ENCODE data around the gene ETV7.
"Not testable (repeated sequence)": the region's sequence is repeated elsewhere in the genome, so short reads cannot be mapped to it uniquely, and the experiment has no call there.

ETV7 gene

DNA sequence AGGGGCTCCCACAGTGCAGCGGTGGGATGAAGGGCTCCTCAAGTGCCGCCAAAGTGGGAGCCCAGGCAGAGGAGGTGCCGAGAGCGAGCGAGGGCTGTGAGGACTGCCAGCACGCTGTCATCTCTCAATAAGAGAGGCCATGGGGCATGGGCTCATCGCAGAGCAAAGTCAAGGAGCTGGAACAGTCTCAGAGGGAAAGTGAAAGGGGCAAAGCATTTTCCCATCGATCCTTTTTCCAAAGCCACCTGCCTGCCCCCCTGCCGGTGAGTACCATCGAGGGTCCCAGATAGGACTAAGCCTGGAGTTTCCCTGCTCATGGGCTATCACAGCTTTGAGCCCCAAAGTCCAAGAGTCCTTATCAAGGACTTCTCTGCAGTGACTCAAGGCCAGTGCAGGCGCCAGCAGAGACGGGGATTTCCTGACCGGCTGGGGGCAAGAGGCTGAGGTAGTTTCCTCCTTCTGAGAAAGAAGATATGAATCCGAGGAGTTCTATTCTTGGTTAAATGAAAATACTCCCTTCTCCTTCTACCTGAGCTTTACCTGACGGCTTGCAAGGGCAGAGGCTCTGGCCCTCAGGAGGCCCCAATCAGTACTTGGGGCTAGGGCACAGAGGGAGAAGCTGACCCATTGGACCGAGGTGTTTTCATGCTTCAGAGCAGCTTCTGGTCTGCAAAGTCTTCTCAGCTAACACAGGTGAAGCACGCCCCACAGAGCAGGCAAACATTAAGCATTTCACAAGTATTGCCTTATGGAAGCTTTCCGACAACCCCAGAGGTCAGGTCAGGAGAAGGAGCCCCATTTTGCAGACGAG lies 22.6 kb downstream of the ETV7 start:
- no peak for DNase-seq (ENCODE audit: low read depth in 2 of 3, low spot score in 1 of 3)

DNA sequence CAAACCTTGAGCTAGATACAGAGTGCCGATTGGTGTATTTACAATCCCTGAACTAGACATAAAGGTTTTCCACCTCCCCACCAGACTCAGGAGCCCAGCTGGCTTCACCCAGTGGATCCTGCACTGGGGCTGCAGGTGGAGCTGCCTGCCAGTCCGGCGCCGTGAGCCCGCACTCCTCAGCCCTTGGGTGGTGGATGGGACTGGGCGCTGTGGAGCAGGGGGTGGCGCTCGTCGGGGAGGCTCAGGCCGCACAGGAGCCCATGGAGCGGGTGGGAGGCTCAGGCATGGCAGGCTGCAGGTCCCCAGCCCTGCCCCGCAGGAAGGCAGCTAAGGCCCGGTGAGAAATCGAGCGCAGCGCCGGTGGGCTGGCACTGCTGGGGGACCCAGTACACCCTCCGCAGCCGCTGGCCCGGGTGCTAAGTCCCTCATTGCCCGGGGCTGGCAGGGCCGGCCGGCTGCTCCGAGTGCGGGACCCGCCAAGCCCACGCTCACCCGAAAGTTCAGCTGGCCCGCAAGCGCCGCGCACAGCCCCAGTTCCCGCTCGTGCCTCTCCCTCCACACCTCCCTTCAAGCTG lies 23.3 kb downstream of the ETV7 start:
- DNase-seq (ENCODE audit: low read depth in 2 of 3, low spot score in 1 of 3): not testable (repeated sequence)

DNA sequence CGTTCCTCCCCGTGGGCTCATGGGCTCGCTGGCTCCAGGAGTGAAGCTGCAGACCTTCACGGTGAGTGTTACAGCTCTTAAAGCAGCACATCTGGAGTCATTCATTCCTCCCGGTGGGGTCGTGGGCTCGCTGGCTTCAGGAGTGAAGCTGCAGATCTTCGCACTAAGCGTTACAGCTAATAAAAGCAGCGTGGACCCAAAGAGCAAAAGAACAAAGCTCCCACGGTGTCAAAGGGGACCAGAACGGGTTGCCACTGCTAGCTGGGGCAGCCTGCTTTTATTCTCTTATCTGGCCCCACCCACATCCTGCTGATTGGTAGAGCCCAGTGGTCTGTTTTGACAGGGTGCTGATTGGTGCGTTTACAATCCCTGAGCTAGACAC lies 24.1 kb downstream of the ETV7 start:
- DNase-seq (ENCODE audit: low read depth in 2 of 3, low spot score in 1 of 3): not testable (repeated sequence)

DNA sequence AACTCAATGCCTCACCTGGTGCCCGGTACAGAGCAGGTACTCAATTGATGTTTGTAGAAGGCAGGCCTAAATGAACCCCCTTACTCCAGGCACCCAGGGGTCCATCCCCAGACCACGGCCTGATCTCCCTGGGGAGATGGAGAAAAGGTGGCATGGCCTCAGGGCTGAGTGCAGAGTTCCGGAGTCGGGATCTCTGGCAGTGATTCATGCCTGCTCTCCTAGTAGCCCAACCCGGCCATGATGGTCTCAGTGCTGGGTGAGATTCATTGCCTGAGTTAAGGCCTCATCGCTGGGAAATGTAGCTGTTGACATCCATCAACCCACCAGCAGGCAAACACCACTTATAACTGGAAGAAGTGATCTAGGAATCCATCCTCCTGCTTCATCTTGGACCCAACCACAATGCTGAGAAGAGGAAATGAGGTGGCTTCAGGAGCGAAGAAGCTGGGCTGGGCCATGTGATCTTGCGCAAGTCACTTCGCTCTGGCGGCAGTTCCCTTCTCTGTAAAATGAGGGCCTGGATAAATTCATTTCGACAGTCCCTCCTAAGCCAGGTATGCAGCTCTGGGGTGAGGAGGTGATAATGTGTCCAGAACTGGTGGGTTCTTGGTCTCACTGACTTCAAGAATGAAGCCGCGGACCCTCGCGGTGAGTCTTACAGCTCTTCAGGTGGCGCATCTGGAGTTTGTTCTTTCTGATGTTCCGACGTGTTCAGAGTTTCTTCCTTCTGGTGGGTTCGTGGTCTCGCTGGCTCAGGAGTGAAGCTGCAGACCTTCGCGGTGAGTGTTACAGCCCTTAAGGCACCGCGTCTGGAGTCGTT lies 24.7 kb downstream of the ETV7 start:
- no peak for DNase-seq (ENCODE audit: low read depth in 2 of 3, low spot score in 1 of 3)

DNA sequence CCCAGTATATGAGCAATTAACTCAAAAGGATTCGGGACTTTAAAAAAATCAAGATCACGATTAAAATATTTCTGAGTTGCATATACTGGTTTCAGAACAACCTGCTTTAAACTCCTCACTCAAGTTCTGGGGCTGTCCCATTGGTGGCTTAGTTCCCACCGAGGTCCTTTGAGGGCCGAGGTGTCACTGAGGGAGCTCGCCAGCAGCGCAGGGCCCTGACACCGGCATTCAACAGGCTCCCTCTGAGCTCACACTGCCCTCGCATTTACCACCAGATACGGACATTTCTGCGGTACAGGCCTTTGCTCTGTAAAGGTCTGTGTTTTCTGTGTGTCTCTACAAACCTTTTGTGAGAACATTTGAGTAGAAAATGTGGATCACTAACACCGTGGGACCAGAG lies 26.4 kb downstream of the ETV7 start:
- no peak for DNase-seq (ENCODE audit: low read depth in 2 of 3, low spot score in 1 of 3)

DNA sequence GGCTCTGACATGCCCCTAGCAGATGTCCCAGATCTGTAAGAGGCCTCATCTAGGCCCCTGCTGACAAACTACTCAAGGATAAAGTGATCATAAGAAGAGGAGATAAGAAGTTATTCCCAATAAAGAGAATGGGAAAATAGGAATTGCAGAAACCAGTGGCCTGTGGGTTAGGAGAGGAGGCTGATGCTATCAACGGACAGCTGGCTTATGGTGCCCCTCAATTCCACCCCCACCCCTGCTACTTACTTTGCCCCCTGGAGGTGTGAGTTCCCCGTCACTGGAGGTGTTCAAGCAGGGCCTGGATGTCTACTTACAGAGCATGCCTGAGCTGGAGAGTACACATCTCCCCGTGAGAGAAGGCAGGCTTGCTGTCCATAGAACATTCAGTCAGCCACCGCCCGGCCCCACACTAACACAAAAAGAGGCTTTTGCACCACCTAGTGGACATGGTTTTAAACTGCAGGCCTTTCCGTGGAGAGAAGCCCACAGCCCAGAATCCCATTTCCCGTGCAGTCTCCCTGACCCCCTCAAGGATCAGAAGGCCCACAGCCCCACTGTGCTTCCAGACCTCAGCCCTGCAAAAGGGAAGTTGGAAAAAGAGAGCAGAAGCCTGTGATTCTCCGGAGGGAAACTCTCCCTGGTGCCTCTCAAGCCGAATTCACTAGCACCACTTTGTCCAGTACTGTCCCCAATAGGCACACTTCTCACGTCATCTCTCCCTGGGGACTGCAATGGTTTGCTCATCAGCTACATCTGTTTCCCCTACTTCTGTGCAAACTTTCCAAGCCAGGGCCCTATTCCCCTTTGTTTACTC lies 27.0 kb downstream of the ETV7 start:
- peak; percentile 54 to 75 (median 58) for DNase-seq (ENCODE audit: low read depth in 2 of 3, low spot score in 1 of 3)

DNA sequence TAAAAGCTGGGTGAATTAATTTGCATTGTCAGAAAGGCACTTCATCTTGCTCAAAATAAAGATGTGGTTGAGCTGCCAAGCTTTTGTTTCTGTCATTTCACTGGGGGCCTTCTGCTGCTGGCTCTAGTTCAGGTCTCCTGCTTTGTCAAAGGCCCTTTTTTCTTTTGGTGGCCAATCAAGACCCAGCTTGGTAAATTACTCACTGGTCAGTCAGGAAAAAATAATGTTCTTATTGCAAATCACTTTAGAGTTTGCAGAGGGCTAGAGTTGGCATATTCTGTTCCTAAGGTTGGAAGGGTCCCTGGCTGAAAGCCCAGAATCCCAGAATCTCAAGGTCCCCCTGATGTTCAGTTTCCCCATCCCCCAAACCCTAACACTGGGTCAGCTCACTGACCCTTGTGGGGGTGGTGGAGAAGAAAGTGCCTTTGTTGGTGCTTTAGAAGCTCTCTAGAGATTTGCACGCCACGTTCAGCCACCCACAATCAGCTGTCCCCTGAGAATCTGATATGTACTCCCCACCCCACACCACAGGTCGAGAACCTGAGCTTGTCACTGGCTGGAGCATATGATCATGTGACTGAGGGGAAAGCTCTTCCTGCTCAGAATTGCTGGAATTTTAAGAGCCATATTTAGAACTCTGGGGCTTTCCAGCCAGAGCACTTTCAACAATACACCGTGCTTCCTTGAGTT lies 29.1 kb downstream of the ETV7 start:
- DNase-seq (ENCODE audit: low read depth in 2 of 3, low spot score in 1 of 3): no peak

DNA sequence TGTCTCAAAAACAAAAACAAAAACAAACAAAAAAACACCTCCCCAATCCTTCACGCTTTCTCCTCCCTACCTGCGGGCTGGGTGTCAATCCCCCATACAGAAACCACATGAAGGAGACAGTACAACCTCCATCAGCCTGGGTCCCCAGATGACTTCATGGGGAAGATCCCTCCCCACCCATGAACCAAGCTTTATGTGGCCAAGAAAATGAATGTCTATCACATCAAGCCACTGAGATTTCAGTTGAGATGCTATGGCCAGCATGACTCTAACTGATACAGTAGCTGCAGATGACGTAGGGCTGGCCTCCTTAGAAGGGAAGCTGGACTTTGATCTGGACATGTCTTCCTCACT lies 29.6 kb downstream of the ETV7 start:
- no peak for DNase-seq (ENCODE audit: low read depth in 2 of 3, low spot score in 1 of 3)

DNA sequence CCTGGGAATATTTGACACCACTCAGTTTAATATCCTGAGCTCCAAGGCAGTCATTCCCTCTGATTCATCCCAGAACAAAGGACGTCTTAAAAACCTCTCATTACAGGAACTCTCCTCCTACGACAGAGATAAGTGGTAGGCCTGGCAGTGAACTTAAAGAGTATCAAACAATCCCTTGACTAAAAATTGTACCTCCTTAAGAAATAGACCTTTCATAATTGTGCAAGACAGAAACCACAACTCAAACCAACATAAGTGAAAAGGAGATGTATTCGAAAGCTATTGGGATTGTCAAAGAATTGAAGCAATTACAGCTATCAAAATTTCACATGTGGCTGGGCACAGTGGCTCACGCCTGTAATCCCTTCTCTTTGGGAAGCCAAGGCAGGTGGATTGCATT lies 31.6 kb downstream of the ETV7 start:
- no peak for DNase-seq (ENCODE audit: low read depth in 2 of 3, low spot score in 1 of 3)

DNA sequence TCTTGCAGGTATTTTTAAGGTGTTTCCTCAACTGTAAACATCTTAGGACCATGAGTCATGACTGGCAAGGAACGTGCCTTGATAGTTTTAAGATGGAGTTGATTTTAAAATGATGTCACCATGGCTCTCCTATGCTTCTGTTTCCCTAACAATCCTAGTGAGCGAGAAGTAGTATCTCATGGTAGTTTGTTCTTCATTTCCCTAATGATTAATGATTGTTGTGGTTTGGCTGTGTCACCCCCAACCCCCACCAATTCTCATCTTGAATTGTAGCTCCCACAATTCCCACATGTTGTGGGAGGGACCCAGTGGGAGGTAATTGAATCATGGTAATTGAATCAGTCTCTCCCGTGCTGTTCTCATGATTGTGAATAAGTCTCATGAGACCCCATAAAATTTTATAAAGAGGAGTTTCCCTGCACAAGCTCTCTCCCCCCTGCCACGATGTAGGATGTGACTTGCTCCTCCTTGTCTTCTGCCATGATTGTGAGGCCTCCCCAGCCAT lies 34.0 kb downstream of the ETV7 start:
- no peak for DNase-seq (ENCODE audit: low read depth in 2 of 3, low spot score in 1 of 3)

DNA sequence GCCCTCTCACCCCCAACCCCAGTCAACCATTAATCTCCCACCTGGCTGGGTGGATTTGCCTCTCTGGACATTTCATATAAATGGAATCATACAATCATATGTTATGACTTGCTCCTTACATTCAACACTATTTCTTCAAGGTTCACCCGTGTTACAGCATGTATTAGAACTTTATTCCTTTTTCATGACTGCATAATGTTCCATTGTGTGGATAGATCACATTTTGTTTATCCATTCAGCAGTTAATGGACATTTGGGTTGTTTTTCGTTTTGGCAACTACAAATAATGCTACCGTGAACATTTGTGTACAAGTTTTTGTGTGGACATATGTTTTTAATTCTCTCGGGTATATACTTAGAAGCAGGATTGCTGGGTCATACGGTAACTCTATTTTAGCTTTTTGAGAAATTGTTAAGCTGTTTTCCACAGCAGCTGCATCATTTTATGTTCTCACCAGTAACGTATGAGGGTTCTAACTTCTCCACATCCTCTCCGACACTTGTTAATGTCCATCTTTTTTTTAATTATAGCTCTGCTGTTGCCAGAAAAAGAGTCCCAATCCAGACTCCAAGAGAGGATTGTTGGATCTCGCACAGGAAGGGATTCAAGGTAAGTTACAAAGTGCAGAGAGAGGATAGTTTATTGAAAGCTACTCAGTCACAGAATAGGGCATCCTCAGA lies 34.9 kb downstream of the ETV7 start:
- DNase-seq (ENCODE audit: low read depth in 2 of 3, low spot score in 1 of 3): no peak

DNA sequence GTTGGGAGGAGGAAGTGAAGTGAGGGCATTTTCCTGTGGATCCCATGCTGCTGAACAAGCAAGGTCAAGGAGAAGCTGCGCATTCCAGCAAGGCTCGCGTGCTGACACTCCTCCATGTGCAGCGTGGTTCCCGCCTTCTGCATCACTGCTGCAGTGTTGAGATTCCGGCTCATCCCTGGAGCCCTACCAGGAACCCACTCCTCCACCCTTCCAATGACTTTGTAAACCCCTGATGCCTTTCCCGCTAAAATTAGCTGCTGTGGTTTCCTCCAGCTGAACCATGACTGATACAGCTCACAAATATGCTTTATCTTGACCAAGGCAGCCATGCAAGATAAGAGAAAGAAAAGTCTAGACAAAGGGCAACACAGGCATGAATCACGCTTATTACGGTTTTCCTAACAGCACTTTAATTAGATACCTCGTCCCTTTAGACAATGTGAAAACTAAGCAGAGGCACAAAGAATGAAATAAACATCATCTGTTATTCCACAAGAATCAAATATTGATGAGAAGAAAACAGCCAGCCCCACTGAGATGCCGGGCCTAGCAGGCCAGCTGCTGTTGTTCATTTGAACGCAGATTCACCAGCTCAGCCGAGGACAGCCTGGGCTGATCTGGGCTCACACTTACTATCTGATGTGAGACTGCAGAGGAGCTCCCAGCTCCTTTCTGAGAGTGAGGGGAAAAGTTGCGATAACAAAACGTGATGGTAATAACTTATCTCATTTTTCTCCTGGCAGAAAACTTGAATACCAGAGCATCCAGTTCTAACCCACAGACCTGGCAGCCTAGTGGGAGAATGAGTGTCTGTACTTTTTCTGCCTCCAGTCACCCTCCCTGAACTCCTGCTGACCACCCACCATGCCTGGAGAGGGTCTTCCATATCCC lies 36.5 kb downstream of the ETV7 start:
- no peak for DNase-seq (ENCODE audit: low read depth in 2 of 3, low spot score in 1 of 3)

DNA sequence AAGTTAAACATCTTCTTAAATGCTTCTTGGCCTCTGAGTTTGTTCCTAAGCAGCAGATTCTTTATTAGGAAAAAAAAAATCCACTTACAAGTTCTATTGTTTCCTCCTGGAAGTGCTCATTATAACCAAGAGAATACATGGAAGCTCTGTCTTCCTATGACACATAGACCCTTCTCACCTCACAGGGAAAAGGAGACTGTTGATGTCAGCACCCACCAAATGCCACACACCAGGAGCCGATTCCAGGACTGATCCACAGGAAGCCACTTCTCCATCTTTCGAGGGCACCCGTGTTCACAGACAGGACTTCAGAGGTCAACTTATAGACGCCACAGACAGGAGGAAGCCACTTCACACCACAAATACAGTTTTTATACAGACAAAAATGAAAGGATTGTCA lies 37.4 kb downstream of the ETV7 start:
- DNase-seq (ENCODE audit: low read depth in 2 of 3, low spot score in 1 of 3): no peak

DNA sequence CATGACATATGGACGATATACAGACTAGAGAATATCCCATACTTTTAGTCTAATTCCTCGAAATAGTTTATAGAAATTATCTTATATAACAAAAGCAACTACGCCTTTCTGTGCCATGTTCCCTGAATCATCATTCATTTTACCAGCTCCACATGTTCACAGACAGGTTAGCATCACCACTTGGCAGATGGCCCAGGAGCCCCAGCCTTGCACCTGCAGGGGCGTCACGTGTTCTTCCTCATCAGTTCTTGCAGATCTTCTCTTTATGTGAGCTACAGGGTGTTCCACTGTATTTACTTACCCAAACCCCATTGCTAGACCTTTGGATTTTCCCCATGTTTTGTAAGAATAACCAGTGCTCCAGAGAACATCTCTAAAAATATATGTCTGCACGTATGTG lies 38.2 kb downstream of the ETV7 start:
- DNase-seq (ENCODE audit: low read depth in 2 of 3, low spot score in 1 of 3): no peak

DNA sequence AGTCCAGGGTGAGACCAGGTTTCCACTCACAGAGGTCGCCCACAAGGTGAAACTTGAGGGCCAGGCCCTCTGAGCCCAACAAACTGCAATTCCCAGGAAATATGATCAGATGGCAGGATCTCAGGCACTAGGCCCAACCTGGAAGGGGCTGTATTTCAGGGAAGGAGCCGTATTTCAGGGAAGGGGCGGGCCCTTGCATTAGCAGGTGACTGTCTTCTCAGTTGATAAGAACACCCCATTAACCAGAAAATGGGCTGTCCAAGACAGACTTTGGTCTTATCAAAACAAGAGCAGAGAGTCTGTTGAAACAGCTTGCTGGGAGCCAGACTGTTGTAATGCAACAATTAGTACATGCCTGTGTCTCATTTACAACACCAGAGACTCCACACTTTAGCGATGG lies 39.8 kb downstream of the ETV7 start:
- DNase-seq (ENCODE audit: low read depth in 2 of 3, low spot score in 1 of 3): no peak

DNA sequence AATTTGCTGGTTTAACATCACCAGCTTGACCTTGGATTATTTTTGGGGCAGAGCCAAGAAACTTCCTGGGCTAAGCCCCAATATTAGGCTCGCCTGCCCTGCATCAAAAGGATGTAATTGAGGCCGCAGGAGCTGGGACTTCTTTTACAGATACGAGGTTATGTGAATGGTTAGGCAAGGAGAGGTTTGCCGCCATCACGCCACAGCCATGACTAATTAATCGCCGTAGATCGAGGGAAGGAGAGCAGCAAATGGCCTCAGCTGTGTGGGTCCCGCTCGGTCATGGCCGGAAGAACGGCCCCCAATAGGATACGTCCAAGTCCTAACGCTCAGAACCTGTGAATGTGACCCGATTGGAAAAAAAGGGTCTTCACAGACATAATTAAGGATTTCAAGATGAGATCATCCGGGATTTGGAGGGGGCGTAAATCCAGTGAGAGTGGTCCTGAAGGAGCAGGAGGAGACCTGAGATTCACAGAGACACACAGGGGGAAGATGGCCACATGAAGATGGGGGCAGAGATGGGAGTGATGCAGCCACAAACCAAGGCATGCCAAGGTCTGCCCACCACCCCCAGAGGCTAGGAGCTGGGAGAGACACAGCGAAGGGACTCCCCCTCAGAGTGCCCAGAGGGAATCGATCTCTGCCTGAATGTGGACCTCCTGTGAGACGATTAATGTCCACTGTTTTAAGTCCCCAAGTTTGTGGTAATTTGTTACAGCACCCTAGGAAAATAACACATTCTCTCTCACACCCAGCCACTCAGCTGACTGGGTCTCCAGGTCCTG lies 40.8 kb downstream of the ETV7 start:
- no peak for DNase-seq (ENCODE audit: low read depth in 2 of 3, low spot score in 1 of 3)

DNA sequence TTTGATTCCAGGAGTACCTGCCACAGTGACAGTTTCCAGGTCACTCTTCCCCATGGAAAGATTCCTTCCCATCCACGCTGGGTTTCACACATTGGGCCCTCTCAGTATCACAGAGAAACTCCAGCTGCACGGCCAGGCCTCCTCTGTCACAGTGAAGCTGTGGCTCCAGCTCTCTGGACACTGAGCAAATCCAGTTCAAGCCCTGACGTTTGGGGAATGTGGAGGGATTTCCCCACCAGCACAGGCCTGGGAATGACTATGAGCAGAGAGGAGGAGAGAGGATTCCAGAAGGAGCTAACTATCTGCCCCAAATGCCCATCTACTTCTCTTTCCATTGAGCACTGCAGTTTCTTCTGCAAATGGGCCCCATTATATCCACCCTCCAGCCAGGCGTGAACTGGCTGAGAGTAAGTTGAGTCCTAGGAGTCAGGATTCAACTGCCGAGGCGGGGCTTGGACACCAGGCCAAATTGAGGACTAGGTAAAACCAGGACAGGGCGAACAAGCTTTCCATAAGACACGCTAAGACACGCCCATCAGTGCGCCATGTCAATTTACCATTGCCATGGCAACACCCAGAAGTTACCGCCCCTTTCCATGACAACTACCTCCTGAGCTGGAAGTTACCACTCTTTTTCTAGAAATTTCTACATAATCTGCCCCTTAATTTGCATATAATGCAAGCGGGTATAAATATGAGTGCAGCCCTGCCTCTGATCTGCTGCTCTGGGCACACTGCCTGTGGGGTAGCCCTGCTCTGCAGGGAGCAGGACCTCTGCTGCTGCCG lies 41.6 kb downstream of the ETV7 start:
- no peak for DNase-seq (ENCODE audit: low read depth in 2 of 3, low spot score in 1 of 3)

Data from stimulated activated CD4-positive, alpha-beta T cell treated with anti-CD3 and anti-CD28 coated beads, Interleukin-12 subunit alpha, Interleukin-12 subunit beta, amount 100 ng/mL, for 48 hours (primary cell).